PC-9 (cell line): ENCODE results near the gene USP44. TPM values are rescaled to one million over a fixed set of nuclear protein-coding genes. Genes with fewer than 3 reads are reported as not detected.

ENCODE experiments used
- BruUV-seq: library from RNA; stranded (reverse); fragments of 400-500 nt; replicated peaks from 2 replicates; lab custom pipeline; 2021; lab: Mats Ljungman, UMichigan
- CTCF ChIA-PET: fragments of 300-600 bp; sonication (Branson Sonifier 250); formaldehyde crosslinking; loops from one replicate; lab custom pipeline; 2022; ENCODE audit warnings: antibody characterized with exemption; lab: Charles Lee
- POLR2A ChIA-PET: fragments of 300-600 bp; sonication (Branson Sonifier 250); formaldehyde crosslinking; loops from one replicate; lab custom pipeline; 2022; ENCODE audit warnings: antibody characterized with exemption; ENCODE audit not compliant: unreplicated experiment; lab: Charles Lee
- DNase-seq, 2 experiments: peaks; one replicate each; pipeline versions ENCODE4 v3.0.0 to v3.0.0-alpha.2; 2015 to 2022; ENCODE audit warnings: mixed read lengths in 1 of 2
- H2AFZ ChIP-seq: fragments of 200-600 bp; sonication (generic); 2 replicates; pipeline ENCODE4 v1.8.1; 2017; ENCODE audit warnings: antibody characterized with exemption
- H3F3A ChIP-seq: fragments of 200-600 bp; sonication (generic); 2 replicates; pipeline ENCODE4 v1.8.1; 2017; ENCODE audit warnings: antibody characterized with exemption, mild to moderate bottlenecking, low read depth; ENCODE audit not compliant: insufficient read depth
- H3K27ac ChIP-seq: fragments of 200-600 bp; sonication (generic); 2 replicates; pipeline ENCODE4 v1.6.1; 2016; ENCODE audit warnings: mixed run types
- H3K27me3 ChIP-seq: fragments of 200-600 bp; sonication (generic); 2 replicates; pipeline ENCODE4 v1.6.1; 2016; ENCODE audit warnings: low read depth, mixed run types; ENCODE audit not compliant: insufficient read depth
- H3K36me3 ChIP-seq: fragments of 200-600 bp; sonication (generic); 2 replicates; pipeline ENCODE4 v1.6.1; 2016; ENCODE audit warnings: low read depth, mixed run types
- H3K4me1 ChIP-seq: fragments of 200-600 bp; sonication (generic); replicated peaks from 2 replicates; pipeline ENCODE4 v1.6.1; 2016; ENCODE audit warnings: mixed run types; ENCODE audit not compliant: insufficient read depth
- H3K4me2 ChIP-seq: fragments of 200-600 bp; sonication (generic); 2 replicates; pipeline ENCODE4 v1.6.1; 2017; ENCODE audit warnings: mixed run types
- H3K4me3 ChIP-seq: fragments of 200-600 bp; sonication (generic); 2 replicates; pipeline ENCODE4 v1.6.1; 2016; ENCODE audit warnings: mixed run types
- H3K79me2 ChIP-seq: fragments of 200-600 bp; sonication (generic); 2 replicates; pipeline ENCODE4 v1.6.1; 2017; ENCODE audit warnings: low read depth, mixed run types
- H3K9me2 ChIP-seq: fragments of 200-600 bp; sonication (generic); 2 replicates; pipeline ENCODE4 v1.8.1; 2017; ENCODE audit warnings: mild to moderate bottlenecking; ENCODE audit not compliant: insufficient read depth
- H3K9me3 ChIP-seq: fragments of 200-600 bp; sonication (generic); 2 replicates; pipeline ENCODE4 v1.8.1; 2016; ENCODE audit warnings: low read depth; ENCODE audit not compliant: insufficient read depth
- H4K20me1 ChIP-seq: fragments of 200-600 bp; sonication (generic); 2 replicates; pipeline ENCODE4 v1.8.1; 2017; ENCODE audit not compliant: insufficient read depth
- EZH2 ChIP-seq: fragments of 200-600 bp; sonication (generic); IDR thresholded peaks from 2 replicates; pipeline ENCODE4 v1.8.0; 2017; ENCODE audit warnings: antibody characterized with exemption, low read depth
- intact Hi-C: fragments of 100-400 bp; cut with micrococcal nuclease; formaldehyde crosslinking; loops from one replicate; pipeline ENCODE4 v1.10.0; 2022; ENCODE audit not compliant: unreplicated experiment
- total RNA-seq: library from RNA; stranded (reverse); gene quantifications from 2 replicates; pipeline ENCODE4 v1.2.3, GENCODE V29; 2021
- TF ChIP-seq, protein P1 (sequence below): fragments of 200-600 bp; sonication (generic); conservative IDR thresholded peaks from 2 replicates; pipeline ENCODE4 v1.6.1; 2017; ENCODE audit warnings: mixed run types, antibody characterized with exemption, mild to moderate bottlenecking, moderate library complexity

Gene USP44
- total RNA-seq, 1 experiment from 2014 or later = 1.3 TPM

GRCh38 chr12:95532851-95533250 lies 18.4 kb downstream of the USP44 start:
- no peaks in the 10 kb centered on the region for H3K36me3 ChIP-seq
- H3F3A ChIP-seq = no peaks in the 10 kb centered on the region
- BruUV-seq = no TSS peak
- ChIA-PET CTCF (interaction anchor here (0.7 kb wide), 1 partner anchor 460 kb away, joined by 3 read pairs; the partner anchor contains the start of gene NR2C1), POLR2A (no interaction called here)
- no peak overlapping the region for H3K4me3 ChIP-seq
- H3K4me2 ChIP-seq = no peak overlapping the region
- no peaks in the 10 kb centered on the region for H3K9me2 ChIP-seq
- H3K9me3 ChIP-seq = no peaks in the 10 kb centered on the region
- intact Hi-C loops = loop anchor here (5.0 to 10.0 kb wide), 3 partner anchors 316 to 1388 kb away; partner anchors contain the start of genes FGD6, NR2C1, PLXNC1 and VEZT
- H3K79me2 ChIP-seq = no peaks in the 10 kb centered on the region
- no peak overlapping the region for H2AFZ ChIP-seq
- H3K27ac ChIP-seq = no peak overlapping the region
- no peak for DNase-seq
- H3K4me1 ChIP-seq = no peaks in the 10 kb centered on the region
- H4K20me1 ChIP-seq = no peaks in the 10 kb centered on the region
- no peaks in the 10 kb centered on the region for H3K27me3 ChIP-seq
- TF ChIP-seq, protein P1, sequence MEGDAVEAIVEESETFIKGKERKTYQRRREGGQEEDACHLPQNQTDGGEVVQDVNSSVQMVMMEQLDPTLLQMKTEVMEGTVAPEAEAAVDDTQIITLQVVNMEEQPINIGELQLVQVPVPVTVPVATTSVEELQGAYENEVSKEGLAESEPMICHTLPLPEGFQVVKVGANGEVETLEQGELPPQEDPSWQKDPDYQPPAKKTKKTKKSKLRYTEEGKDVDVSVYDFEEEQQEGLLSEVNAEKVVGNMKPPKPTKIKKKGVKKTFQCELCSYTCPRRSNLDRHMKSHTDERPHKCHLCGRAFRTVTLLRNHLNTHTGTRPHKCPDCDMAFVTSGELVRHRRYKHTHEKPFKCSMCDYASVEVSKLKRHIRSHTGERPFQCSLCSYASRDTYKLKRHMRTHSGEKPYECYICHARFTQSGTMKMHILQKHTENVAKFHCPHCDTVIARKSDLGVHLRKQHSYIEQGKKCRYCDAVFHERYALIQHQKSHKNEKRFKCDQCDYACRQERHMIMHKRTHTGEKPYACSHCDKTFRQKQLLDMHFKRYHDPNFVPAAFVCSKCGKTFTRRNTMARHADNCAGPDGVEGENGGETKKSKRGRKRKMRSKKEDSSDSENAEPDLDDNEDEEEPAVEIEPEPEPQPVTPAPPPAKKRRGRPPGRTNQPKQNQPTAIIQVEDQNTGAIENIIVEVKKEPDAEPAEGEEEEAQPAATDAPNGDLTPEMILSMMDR = no peak
- TF ChIP-seq EZH2 = no peak

DNA sequence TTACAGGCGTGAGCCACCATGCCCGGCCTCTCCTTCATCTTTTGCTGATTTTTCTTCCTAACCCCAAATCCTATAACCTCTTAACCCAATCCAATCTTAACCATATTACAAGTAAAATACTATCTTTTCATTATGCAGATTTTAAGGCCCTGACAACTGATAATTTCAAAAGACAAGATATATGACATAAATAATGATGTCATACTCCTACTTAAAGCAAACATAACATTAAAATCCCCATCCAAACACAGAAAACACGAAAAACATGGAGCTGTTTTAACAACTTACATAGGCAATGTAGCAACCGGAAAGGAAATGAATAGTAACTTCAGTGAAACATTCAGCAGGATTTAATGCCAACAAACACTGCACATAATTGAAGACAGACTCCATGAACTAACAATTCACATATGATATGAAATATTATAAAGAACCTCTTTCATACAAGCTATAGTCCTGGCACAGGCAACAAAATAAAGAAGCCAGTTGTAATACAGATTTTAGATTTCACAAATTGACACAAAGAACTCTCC lies 21.5 kb downstream of the USP44 start:
- intact Hi-C loops = loop anchor here (5.0 to 10.0 kb wide), 3 partner anchors 312 to 1385 kb away; partner anchors contain the start of genes FGD6, NR2C1, PLXNC1 and VEZT
- Histone ChIP-seq H3K27me3 (no peaks in the 10 kb centered on the region), H3K4me1 (no peaks in the 10 kb centered on the region), H3K9me2 (no peaks in the 10 kb centered on the region), H3K9me3 (no peaks in the 10 kb centered on the region), H3K4me2 (no peak overlapping the region), H3K27ac (no peak overlapping the region), H3F3A (no peaks in the 10 kb centered on the region), H3K4me3 (no peak overlapping the region), H3K79me2 (no peaks in the 10 kb centered on the region), H4K20me1 (no peaks in the 10 kb centered on the region), H2AFZ (no peak overlapping the region), H3K36me3 (no peaks in the 10 kb centered on the region)
- CTCF ChIA-PET = no interaction called here
- no TSS peak for BruUV-seq
- POLR2A ChIA-PET = no interaction called here
- TF ChIP-seq, protein P1 = no peak
- TF ChIP-seq EZH2 = no peak
- no peak for DNase-seq

DNA sequence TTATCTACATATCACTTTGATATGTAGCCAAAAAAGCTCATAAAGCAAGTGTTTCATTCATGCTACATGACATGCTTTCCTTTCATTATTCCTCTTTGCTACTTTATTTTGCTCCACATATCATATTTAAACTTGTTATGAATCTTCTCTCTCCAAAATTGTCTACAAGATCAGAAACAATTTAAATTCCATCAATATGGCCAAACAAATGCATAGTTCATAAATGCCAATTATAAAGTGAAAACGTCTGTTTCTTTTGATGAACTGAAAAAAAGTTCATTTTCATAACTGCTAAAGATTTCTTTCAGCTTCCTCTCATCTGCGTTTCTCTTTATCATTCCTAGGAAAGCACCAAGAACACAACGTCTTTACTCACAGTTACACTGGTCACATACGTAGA lies 22.8 kb downstream of the USP44 start:
- TF ChIP-seq EZH2 = no peak
- TF ChIP-seq, protein P1 = no peak
- Histone ChIP-seq H3K36me3 (no peaks in the 10 kb centered on the region), H3K27ac (no peak overlapping the region), H3K9me3 (no peaks in the 10 kb centered on the region), H3K27me3 (no peaks in the 10 kb centered on the region), H3F3A (no peaks in the 10 kb centered on the region), H3K4me1 (no peaks in the 10 kb centered on the region), H2AFZ (no peak overlapping the region), H3K4me2 (no peak overlapping the region), H4K20me1 (no peaks in the 10 kb centered on the region), H3K79me2 (no peaks in the 10 kb centered on the region), H3K4me3 (no peak overlapping the region), H3K9me2 (no peaks in the 10 kb centered on the region)
- BruUV-seq = no TSS peak
- POLR2A ChIA-PET = no interaction called here
- intact Hi-C loops = no loop called here
- CTCF ChIA-PET = no interaction called here
- no peak for DNase-seq
